BE2C (cell line): ENCODE results near the gene CIRBP.

Source experiments
- DNase-seq: peaks from one replicate; pipeline ENCODE4 v3.0.0-alpha.2; 2020
- H3K27me3 ChIP-seq: fragments of 250-450 bp; sonication (Bioruptor Pico); 2 replicates; pipeline ENCODE4 v1.5.1; 2020; ENCODE audit warnings: mild to moderate bottlenecking
- H3K36me3 ChIP-seq: fragments of 250-450 bp; sonication (Bioruptor Pico); 2 replicates; pipeline ENCODE4 v1.5.1; 2020; ENCODE audit warnings: mild to moderate bottlenecking
- H3K4me1 ChIP-seq: fragments of 250-450 bp; sonication (Bioruptor Pico); 2 replicates; pipeline ENCODE4 v1.5.1; 2020
- H3K4me3 ChIP-seq: 2 replicates; pipeline ENCODE4 v1.5.1; 2011; ENCODE audit warnings: low read depth, low read length
- H3K9me3 ChIP-seq: fragments of 250-450 bp; sonication (Bioruptor Pico); 2 replicates; pipeline ENCODE4 v1.5.1; 2020
- TF ChIP-seq, protein P1 (sequence below): IDR thresholded peaks from 2 replicates; pipeline ENCODE4 v1.5.1; 2012; ENCODE audit warnings: mild to moderate bottlenecking, low read depth, low read length

CIRBP gene

DNA sequence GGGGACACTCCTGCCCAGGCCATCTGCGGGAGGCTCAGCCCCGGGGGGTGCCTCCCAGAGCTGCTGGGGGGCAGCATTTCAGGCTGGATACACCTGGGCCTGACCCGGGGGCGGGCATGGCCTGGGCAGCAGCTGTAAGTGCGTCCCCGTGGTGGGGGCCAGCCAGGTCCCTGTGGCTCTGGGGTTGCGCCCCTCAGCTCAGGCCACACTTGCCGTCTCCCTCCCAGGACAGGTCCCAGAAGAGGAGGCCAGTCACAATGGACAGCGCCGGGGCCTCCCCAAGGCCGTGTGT lies 43.0 kb upstream of the CIRBP start:
- H3K9me3 ChIP-seq = no peaks in the 10 kb centered on the region
- H3K27me3 ChIP-seq = no peaks in the 10 kb centered on the region
- TF ChIP-seq, protein P1, sequence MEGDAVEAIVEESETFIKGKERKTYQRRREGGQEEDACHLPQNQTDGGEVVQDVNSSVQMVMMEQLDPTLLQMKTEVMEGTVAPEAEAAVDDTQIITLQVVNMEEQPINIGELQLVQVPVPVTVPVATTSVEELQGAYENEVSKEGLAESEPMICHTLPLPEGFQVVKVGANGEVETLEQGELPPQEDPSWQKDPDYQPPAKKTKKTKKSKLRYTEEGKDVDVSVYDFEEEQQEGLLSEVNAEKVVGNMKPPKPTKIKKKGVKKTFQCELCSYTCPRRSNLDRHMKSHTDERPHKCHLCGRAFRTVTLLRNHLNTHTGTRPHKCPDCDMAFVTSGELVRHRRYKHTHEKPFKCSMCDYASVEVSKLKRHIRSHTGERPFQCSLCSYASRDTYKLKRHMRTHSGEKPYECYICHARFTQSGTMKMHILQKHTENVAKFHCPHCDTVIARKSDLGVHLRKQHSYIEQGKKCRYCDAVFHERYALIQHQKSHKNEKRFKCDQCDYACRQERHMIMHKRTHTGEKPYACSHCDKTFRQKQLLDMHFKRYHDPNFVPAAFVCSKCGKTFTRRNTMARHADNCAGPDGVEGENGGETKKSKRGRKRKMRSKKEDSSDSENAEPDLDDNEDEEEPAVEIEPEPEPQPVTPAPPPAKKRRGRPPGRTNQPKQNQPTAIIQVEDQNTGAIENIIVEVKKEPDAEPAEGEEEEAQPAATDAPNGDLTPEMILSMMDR = no peak
- DNase-seq = no peak
- H3K4me3 ChIP-seq = no peak overlapping the region
- peaks cover 59% of the 10 kb centered on the region for H3K36me3 ChIP-seq
- peaks cover 22% of the 10 kb centered on the region for H3K4me1 ChIP-seq

DNA sequence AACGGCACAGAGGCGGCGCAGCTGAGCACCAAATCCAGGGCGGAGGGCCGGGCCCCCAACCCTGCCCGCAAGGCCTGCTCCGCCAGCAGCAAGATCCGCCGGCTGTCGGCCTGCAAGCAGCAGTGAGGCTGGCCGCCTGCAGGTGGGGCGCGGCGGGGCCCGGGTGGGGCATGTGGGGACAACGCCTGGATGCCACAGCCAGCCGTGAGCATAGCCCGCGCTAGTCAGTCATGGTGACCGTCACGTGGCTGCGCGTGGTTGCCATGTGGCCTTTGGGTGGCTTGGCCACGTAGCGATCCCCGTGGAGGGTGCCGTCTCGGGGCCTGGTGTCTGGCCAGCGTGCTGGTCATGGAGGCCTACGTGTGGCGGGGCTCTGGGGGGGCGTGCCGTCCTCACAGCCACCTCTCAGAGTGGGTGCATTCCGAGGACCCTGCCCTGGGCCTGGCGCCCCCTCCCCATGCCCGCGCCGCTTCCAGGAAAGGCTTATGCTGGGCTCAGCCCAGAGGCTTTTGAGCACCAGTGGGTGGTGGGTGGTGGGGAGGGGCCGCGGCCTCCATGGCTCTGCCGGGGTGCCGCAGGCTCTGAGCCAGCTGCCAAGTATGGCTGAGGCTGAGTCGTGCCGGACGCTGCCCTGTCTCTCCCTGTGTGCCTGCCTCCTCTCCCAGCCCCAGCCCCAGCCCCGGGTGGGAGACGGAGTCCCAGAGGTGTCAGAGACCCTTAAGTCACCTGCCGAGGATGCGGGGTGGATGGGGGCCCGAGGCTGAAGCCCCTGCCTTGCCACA lies 42.4 kb upstream of the CIRBP start:
- DNase-seq = no peak
- H3K36me3 ChIP-seq = peaks cover 56% of the 10 kb centered on the region
- no peaks in the 10 kb centered on the region for H3K9me3 ChIP-seq
- no peak overlapping the region for H3K4me3 ChIP-seq
- H3K27me3 ChIP-seq = no peaks in the 10 kb centered on the region
- H3K4me1 ChIP-seq = peaks cover 20% of the 10 kb centered on the region
- TF ChIP-seq, protein P1 = no peak

DNA sequence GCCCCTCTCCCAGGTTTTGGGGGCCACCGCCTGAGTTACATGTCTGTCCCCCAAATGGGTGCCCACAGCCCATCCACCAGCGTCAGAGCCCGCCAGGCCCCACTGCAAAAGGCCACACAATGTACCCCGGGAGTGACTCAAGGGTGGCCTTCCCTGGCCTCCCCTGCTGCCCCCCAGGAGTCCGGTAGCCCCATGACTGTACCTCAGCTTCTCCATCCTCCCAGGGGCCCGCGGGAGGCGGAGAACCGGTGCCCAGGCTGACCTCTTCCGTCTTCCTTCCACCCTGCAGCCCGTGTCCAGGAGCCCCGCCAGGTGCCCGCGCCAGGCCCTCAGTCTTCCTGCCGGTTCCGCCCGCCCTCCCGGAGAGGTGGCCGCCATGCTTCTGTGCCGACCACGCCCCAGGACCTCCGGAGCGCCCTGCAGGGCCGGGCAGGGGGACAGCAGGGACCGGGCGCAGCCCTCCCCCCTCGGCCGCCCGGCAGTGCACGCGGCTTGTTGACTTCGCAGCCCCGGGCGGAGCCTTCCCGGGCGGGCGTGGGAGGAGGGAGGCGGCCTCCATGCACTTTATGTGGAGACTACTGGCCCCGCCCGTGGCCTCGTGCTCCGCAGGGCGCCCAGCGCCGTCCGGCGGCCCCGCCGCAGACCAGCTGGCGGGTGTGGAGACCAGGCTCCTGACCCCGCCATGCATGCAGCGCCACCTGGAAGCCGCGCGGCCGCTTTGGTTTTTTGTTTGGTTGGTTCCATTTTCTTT lies 41.7 kb upstream of the CIRBP start:
- peaks cover 49% of the 10 kb centered on the region for H3K36me3 ChIP-seq
- no peaks in the 10 kb centered on the region for H3K27me3 ChIP-seq
- H3K4me3 ChIP-seq = no peak overlapping the region
- TF ChIP-seq, protein P1 = no peak
- DNase-seq = no peak
- H3K4me1 ChIP-seq = peaks cover 18% of the 10 kb centered on the region
- no peaks in the 10 kb centered on the region for H3K9me3 ChIP-seq

DNA sequence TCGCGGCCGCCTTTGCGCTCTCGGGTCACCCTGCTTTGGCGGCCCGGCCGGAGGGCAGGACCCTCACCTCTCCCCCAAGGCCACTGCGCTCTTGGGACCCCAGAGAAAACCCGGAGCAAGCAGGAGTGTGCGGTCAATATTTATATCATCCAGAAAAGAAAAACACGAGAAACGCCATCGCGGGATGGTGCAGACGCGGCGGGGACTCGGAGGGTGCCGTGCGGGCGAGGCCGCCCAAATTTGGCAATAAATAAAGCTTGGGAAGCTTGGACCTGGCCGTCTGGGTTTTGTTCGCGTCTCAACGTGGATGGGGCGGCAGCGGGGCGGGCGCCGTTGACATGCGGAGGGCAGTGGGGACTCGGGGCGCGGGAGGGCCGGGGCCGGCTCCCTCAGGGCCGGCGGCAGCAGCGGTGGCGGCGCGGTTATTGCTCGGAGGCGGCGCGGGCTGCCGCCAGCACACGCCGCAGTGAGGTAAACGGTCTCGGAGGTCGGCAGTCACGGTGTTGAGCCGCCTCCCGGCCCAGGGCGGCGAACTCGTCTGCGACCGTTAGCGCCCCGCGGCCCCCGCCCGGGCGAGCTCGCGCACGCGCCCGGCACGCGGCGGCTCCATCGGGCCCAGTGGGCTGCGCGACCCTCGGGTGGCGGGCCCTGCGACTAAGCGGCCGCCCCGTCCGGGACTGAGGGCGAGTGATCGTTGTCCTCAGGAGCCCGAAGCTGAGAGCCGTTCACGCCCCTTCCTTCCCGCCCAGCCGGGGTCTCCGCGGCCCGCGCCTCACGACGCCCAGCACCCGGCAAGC lies 40.8 kb upstream of the CIRBP start:
- H3K9me3 ChIP-seq = no peaks in the 10 kb centered on the region
- no peaks in the 10 kb centered on the region for H3K27me3 ChIP-seq
- TF ChIP-seq, protein P1 = no peak
- no peak for DNase-seq
- H3K4me1 ChIP-seq = peaks cover 14% of the 10 kb centered on the region
- H3K4me3 ChIP-seq = no peak overlapping the region
- peaks cover 44% of the 10 kb centered on the region for H3K36me3 ChIP-seq

DNA sequence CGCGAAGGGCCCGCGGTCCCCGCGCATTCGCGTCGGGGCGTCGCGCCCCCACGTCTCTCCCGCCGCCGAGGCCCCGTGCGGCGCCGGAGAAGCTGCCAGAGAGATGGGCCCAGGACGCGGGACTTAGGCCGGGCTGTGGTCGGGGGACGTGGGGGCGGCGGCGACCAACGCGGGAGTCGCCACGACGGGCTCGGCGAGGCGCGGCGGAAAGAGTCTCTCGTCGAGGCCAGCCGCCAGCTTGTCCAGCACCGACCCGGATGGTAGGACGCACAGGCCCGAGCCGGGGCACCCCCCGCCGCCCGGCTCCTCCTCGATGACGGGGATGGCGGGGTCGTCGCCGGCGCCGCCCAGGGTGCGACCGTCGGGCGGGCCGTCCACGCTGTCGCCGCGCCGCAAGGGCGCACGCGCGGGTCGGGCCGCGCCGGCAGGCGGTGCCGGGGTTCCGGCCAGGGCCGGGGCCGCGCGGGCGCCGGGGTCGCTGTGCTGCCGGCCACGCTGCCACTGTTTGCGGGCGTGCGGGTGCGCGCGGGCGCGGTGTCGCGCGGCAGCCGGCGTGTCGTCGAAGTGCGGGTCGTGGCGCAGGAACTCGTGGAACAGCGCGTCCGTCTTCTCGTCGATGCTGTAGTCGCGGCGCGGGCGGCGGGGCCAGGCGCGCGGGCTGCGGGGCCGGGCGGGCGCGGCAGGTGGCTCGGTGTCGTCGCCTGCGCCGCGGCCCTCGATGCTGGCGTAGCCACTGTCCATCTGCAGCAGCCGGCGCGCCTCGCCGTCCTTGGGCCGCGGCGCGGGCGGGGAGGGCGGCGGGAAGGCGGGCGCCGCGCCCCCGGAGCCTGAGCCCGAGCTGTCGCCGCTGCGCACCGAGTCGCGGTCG lies 39.8 kb upstream of the CIRBP start:
- H3K36me3 ChIP-seq = peaks cover 42% of the 10 kb centered on the region
- no peaks in the 10 kb centered on the region for H3K9me3 ChIP-seq
- no peaks in the 10 kb centered on the region for H3K27me3 ChIP-seq
- H3K4me1 ChIP-seq = peaks cover 10% of the 10 kb centered on the region
- no peak overlapping the region for H3K4me3 ChIP-seq
- DNase-seq = no peak
- TF ChIP-seq, protein P1 = no peak
